ENCODE results near the gene C11orf86. TPM values are rescaled to one million over a fixed set of nuclear protein-coding genes. Genes with fewer than 3 reads are reported as not detected.

Gene C11orf86
- total RNA-seq, 1 donor from 2014 or later: not detected

DNA sequence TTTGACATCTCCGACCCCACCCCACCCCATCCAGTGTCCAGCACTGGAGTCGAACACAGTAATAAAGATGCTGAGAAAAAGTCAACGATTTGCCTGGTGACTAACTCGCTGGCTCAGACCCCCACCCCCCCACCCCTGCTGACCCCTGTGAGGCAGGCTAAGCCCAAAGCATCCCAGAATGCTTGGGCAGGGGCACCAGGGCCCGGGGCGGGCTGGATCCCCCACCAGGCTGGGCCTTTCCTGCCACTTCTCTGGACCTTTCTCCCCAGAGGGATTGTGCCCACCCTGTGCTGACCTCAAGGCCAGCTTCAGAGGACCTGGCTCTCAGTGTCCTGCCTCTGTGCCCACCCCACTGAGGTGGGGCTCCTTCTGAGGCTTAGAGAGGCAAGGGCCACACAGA lies 1.8 kb downstream of the C11orf86 start:
- Mint-ChIP-seq H3K27me3 (ENCODE audit: unreplicated experiment) (no peaks in the 10 kb centered on the region), H3K27ac (ENCODE audit: unreplicated experiment) (no peak overlapping the region), H3K4me3 (ENCODE audit: unreplicated experiment) (no peak overlapping the region), H3K9me3 (ENCODE audit: unreplicated experiment) (peaks cover 2% of the 10 kb centered on the region), H3K36me3 (ENCODE audit: unreplicated experiment) (peaks cover 5% of the 10 kb centered on the region), H3K4me1 (ENCODE audit: low read depth, unreplicated experiment) (no peaks in the 10 kb centered on the region)
- TF ChIP-seq, protein P1, sequence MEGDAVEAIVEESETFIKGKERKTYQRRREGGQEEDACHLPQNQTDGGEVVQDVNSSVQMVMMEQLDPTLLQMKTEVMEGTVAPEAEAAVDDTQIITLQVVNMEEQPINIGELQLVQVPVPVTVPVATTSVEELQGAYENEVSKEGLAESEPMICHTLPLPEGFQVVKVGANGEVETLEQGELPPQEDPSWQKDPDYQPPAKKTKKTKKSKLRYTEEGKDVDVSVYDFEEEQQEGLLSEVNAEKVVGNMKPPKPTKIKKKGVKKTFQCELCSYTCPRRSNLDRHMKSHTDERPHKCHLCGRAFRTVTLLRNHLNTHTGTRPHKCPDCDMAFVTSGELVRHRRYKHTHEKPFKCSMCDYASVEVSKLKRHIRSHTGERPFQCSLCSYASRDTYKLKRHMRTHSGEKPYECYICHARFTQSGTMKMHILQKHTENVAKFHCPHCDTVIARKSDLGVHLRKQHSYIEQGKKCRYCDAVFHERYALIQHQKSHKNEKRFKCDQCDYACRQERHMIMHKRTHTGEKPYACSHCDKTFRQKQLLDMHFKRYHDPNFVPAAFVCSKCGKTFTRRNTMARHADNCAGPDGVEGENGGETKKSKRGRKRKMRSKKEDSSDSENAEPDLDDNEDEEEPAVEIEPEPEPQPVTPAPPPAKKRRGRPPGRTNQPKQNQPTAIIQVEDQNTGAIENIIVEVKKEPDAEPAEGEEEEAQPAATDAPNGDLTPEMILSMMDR (IDR thresholded peaks at IDR 0.05; ENCODE audit: partially characterized antibody, unreplicated experiment): no peak
- no peak for DNase-seq

DNA sequence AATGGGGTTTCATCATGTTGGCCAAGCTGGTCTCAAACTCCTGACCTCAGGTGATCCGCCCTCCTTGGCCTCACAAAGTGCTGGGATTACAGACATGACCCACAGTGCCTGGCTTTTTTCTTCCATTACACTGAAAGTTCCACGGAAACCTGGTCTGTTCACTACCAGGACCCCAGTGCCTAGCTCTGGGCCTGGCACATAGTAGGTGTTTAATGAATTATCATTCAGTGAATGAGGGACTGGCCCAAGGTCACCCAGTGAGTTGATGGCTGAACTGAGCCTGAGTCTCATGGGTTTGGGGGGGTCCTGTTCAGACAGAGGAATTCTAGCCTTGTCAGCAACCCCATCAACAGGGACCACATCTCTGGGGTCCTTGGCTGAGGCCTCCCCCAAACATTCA lies 3.1 kb downstream of the C11orf86 start:
- Mint-ChIP-seq H3K4me1 (ENCODE audit: low read depth, unreplicated experiment) (no peaks in the 10 kb centered on the region), H3K27ac (ENCODE audit: unreplicated experiment) (no peak overlapping the region), H3K36me3 (ENCODE audit: unreplicated experiment) (peaks cover 5% of the 10 kb centered on the region), H3K4me3 (ENCODE audit: unreplicated experiment) (no peak overlapping the region), H3K27me3 (ENCODE audit: unreplicated experiment) (peaks cover 3% of the 10 kb centered on the region), H3K9me3 (ENCODE audit: unreplicated experiment) (peaks cover 4% of the 10 kb centered on the region)
- TF ChIP-seq, protein P1 (IDR thresholded peaks at IDR 0.05; ENCODE audit: partially characterized antibody, unreplicated experiment): no peak
- DNase-seq: no peak

DNA sequence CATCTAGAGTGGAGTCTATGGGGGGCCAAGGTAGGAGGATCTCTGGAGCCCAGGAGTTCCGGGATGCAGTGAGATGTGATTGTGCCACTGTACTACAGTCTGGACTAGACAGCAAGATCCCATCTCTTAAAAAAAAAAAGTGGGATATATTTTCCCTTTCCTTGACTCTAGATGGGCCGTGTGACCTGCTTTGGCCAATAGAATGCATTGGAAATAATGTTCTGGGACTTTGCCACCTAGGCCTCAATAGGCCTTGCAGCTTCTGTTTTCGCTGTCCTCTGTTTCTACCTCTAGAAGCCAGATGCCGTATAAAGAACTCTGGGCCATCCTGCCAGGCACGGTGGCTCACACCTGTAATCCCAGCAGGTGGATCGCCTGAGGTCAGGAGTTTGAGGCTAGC lies 3.6 kb downstream of the C11orf86 start:
- H3K4me1 Mint-ChIP-seq (ENCODE audit: low read depth, unreplicated experiment): no peaks in the 10 kb centered on the region
- DNase-seq: no peak
- H3K36me3 Mint-ChIP-seq (ENCODE audit: unreplicated experiment): peaks cover 5% of the 10 kb centered on the region
- H3K27me3 Mint-ChIP-seq (ENCODE audit: unreplicated experiment): peaks cover 5% of the 10 kb centered on the region
- TF ChIP-seq, protein P1 (IDR thresholded peaks at IDR 0.05; ENCODE audit: partially characterized antibody, unreplicated experiment): no peak
- peaks cover 4% of the 10 kb centered on the region for H3K9me3 Mint-ChIP-seq (ENCODE audit: unreplicated experiment)
- no peak overlapping the region for H3K27ac Mint-ChIP-seq (ENCODE audit: unreplicated experiment)
- no peak overlapping the region for H3K4me3 Mint-ChIP-seq (ENCODE audit: unreplicated experiment)

DNA sequence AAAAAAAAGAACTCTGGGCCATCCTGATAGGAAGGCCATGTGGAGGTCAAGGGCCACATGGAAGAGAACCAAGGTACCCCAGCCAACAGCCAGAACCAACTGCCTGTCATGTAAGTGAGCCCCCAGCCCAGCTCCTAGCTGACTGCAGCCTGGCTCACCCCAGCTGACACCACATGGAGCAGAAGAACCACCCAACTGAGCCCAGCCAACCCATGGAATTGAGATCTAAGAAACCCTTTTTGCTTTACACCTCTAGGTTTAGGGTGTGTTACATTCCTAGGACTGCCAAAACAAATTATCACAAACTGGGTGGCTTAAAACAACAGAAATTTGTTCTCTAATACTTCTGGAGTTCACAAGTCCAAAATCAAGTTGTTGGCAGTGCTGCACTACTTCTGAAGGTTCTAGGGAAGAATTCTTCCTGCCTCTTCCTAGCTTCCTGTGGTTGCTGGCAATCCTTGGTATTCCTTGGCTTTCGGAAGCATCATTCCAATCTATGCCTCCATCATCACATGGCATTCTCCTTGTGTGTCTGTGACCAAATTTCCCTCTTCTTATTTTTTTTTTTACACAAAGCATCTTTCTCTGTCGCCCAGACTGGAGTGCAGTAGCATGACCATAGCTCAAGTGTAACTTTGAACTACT lies 4.4 kb downstream of the C11orf86 start:
- no peak overlapping the region for H3K27ac Mint-ChIP-seq (ENCODE audit: unreplicated experiment)
- peaks cover 5% of the 10 kb centered on the region for H3K27me3 Mint-ChIP-seq (ENCODE audit: unreplicated experiment)
- H3K9me3 Mint-ChIP-seq (ENCODE audit: unreplicated experiment): peaks cover 4% of the 10 kb centered on the region
- H3K36me3 Mint-ChIP-seq (ENCODE audit: unreplicated experiment): peaks cover 5% of the 10 kb centered on the region
- DNase-seq: no peak
- TF ChIP-seq, protein P1 (IDR thresholded peaks at IDR 0.05; ENCODE audit: partially characterized antibody, unreplicated experiment): no peak
- no peaks in the 10 kb centered on the region for H3K4me1 Mint-ChIP-seq (ENCODE audit: low read depth, unreplicated experiment)
- H3K4me3 Mint-ChIP-seq (ENCODE audit: unreplicated experiment): no peak overlapping the region

DNA sequence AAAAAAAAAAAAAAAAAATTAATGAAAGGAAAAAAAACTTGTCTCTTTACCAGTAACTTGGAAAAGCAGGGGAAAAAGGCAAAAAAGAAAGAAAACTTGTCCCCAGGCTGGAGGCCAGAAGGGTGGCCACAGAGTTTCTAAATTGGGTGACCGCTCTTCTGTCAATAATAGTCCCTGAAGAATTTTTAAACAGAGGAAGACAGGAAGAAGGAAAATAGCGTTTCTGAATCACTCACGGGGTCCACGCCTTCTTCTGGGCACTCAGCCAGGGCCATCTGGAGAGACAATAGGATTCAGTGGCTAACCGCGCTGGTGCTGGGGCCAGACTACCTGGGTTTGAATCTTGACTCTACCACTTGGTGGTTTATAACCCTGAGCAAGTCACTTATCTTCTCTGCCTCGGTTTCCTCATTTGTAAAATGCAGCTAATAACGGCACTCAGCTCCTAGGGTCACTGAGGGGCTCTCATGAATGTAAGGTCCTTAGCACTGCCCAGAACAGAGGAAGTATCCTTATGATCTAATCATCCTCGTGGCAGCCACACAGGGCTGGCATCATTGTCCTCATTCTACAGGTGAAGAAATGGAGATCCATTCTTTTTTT lies 7.0 kb downstream of the C11orf86 start:
- DNase-seq: no peak
- Mint-ChIP-seq H3K4me3 (ENCODE audit: unreplicated experiment) (no peak overlapping the region), H3K9me3 (ENCODE audit: unreplicated experiment) (peaks cover 6% of the 10 kb centered on the region), H3K27ac (ENCODE audit: unreplicated experiment) (no peak overlapping the region), H3K36me3 (ENCODE audit: unreplicated experiment) (peaks cover 5% of the 10 kb centered on the region), H3K4me1 (ENCODE audit: low read depth, unreplicated experiment) (no peaks in the 10 kb centered on the region), H3K27me3 (ENCODE audit: unreplicated experiment) (peaks cover 9% of the 10 kb centered on the region)
- TF ChIP-seq, protein P1 (IDR thresholded peaks at IDR 0.05; ENCODE audit: partially characterized antibody, unreplicated experiment): no peak
